ENCODE results near the gene TJP1.
"Not testable (repeated sequence)": the region's sequence is repeated elsewhere in the genome, so short reads cannot be mapped to it uniquely, and the experiment has no call there.

TJP1 gene

GRCh38 chr15:29753506-29753905 lies 68.8 kb downstream of the TJP1 start:
- DNase-seq (ENCODE audit: low spot score) = no peak

- no peak for DNase-seq (ENCODE audit: low spot score)
Measured at GRCh38 chr15:29750754-29751153, 71.5 kb downstream of the TJP1 start.

- DNase-seq (ENCODE audit: low spot score) = no peak
Measured at GRCh38 chr15:29749365-29750086, 72.7 kb downstream of the TJP1 start.

- DNase-seq (ENCODE audit: low spot score) = no peak
Measured at GRCh38 chr15:29747837-29748417, 74.3 kb downstream of the TJP1 start.

- no peak for DNase-seq (ENCODE audit: low spot score)
Measured at GRCh38 chr15:29743475-29743874, 78.8 kb downstream of the TJP1 start.

- DNase-seq (ENCODE audit: low spot score) = no peak
Measured at GRCh38 chr15:29740692-29741311, 81.5 kb downstream of the TJP1 start.

- no peak for DNase-seq (ENCODE audit: low spot score)
Measured at GRCh38 chr15:29736744-29737020, 85.6 kb downstream of the TJP1 start.

GRCh38 chr15:29736012-29736743 lies 86.1 kb downstream of the TJP1 start:
- DNase-seq (ENCODE audit: low spot score) = no peak

- no peak for DNase-seq (ENCODE audit: low spot score)
Measured at GRCh38 chr15:29734917-29735572, 87.2 kb downstream of the TJP1 start.

- no peak for DNase-seq (ENCODE audit: low spot score)
Measured at GRCh38 chr15:29731865-29732264, 90.4 kb downstream of the TJP1 start.

- not testable (repeated sequence) for DNase-seq (ENCODE audit: low spot score)
Measured at GRCh38 chr15:29730471-29730870, 91.8 kb downstream of the TJP1 start.

GRCh38 chr15:29728418-29728817 lies 93.8 kb downstream of the TJP1 start:
- no peak for DNase-seq (ENCODE audit: low spot score)

- no peak for DNase-seq (ENCODE audit: low spot score)
Measured at GRCh38 chr15:29727871-29728270, 94.4 kb downstream of the TJP1 start.

GRCh38 chr15:29726553-29726952 lies 95.7 kb downstream of the TJP1 start:
- no peak for DNase-seq (ENCODE audit: low spot score)

GRCh38 chr15:29724026-29724425 lies 98.2 kb downstream of the TJP1 start:
- no peak for DNase-seq (ENCODE audit: low spot score)

GRCh38 chr15:29713784-29714183 lies 108.5 kb downstream of the TJP1 start:
- DNase-seq (ENCODE audit: low spot score) = no peak

- no peak for DNase-seq (ENCODE audit: low spot score)
Measured at GRCh38 chr15:29712149-29712885, 110.0 kb downstream of the TJP1 start.

GRCh38 chr15:29711531-29711930 lies 110.7 kb downstream of the TJP1 start:
- DNase-seq (ENCODE audit: low spot score) = no peak

GRCh38 chr15:29708519-29708918 lies 113.7 kb downstream of the TJP1 start:
- DNase-seq (ENCODE audit: low spot score) = no peak

- DNase-seq (ENCODE audit: low spot score) = no peak
Measured at GRCh38 chr15:29704950-29705597, 117.2 kb downstream of the TJP1 start.

GRCh38 chr15:29701151-29701550 lies 121.1 kb downstream of the TJP1 start:
- no peak for DNase-seq (ENCODE audit: low spot score)
